GM12878 (cell line): ENCODE results near the gene DIPK1A. TPM values are rescaled to one million over a fixed set of nuclear protein-coding genes. Genes with fewer than 3 reads are reported as not detected.

Experiments used
- ATAC-seq: fragments of 200-7000 bp; cut with Tn5 transposase; 3 replicates; pipeline ENCODE4 v1.9.1; 2020; ENCODE audit warnings: mild to moderate bottlenecking, moderate library complexity
- BruUV-seq: library from RNA; stranded (reverse); fragments of 400-500 nt; replicated peaks from 2 replicates; lab custom pipeline; 2021; lab: Mats Ljungman, UMichigan
- CTCF ChIA-PET: fragments of 300-600 bp; sonication (Branson Sonifier 250); formaldehyde crosslinking; extraction: SDS; loops from one replicate; lab custom pipeline; 2021; ENCODE audit warnings: inconsistent platforms; lab: Yijun Ruan, JAX
- POLR2A ChIA-PET: fragments of 350-600 bp; formaldehyde crosslinking; extraction: SDS; loops from one replicate; lab custom pipeline; 2021; ENCODE audit warnings: inconsistent platforms; lab: Charles Lee
- RAD21 ChIA-PET: fragments of 300-600 bp; sonication (Branson Sonifier 250); formaldehyde crosslinking; loops from one replicate; lab custom pipeline; 2023; ENCODE audit warnings: antibody characterized with exemption; ENCODE audit not compliant: unreplicated experiment; lab: Charles Lee
- SMC1A ChIA-PET: fragments of 300-600 bp; sonication (Branson Sonifier 250); formaldehyde crosslinking; loops from one replicate; lab custom pipeline; 2023; ENCODE audit not compliant: unreplicated experiment, uncharacterized antibody; lab: Charles Lee
- DNase-seq: peaks from one replicate; pipeline ENCODE4 v3.0.0-alpha.2; 2011; ENCODE audit warnings: low read depth, low spot score
- FAIRE-seq: peaks from 3 replicates; lab custom pipeline; 2011; peaks lifted over from hg19 to GRCh38; lab: Jason Lieb, UNC
- H2AFZ ChIP-seq: 2 replicates; pipeline ENCODE4 v1.6.0; 2011; ENCODE audit warnings: low read depth, low read length, control low read depth; ENCODE audit not compliant: control insufficient read depth
- H3K27ac ChIP-seq: 2 replicates; pipeline ENCODE4 v1.5.1; 2011; ENCODE audit warnings: control low read depth; ENCODE audit not compliant: control insufficient read depth, insufficient read depth
- H3K27me3 ChIP-seq, 2 experiments: replicated peaks in 1 of 2; 2 replicates each; pipeline versions ENCODE4 v1.6.0 to v1.6.1; 2011; ENCODE audit warnings: low read length in 1 of 2; ENCODE audit not compliant: control insufficient read depth in 2 of 2, insufficient read depth in 2 of 2
- H3K36me3 ChIP-seq, 2 experiments: 2 replicates each; pipeline ENCODE4 v1.5.1; 2011; ENCODE audit warnings: low read length in 1 of 2; ENCODE audit not compliant: control insufficient read depth in 2 of 2, insufficient read depth in 2 of 2
- H3K4me1 ChIP-seq: 2 replicates; pipeline ENCODE4 v1.6.1; 2011; ENCODE audit warnings: mild to moderate bottlenecking, low read length, moderate library complexity, mixed read lengths; ENCODE audit not compliant: control insufficient read depth, insufficient read depth
- H3K4me2 ChIP-seq: 2 replicates; pipeline ENCODE4 v1.6.0; 2011; ENCODE audit warnings: control low read depth; ENCODE audit not compliant: control insufficient read depth, insufficient read depth
- H3K4me3 ChIP-seq: fragments of 200-600 bp; sonication (generic); 2 replicates; pipeline ENCODE4 v1.5.1; 2016
- H3K79me2 ChIP-seq: 2 replicates; pipeline ENCODE4 v1.6.0; 2011; ENCODE audit warnings: low read length; ENCODE audit not compliant: control insufficient read depth, insufficient read depth
- H3K9ac ChIP-seq: 2 replicates; pipeline ENCODE4 v1.8.0; 2011; ENCODE audit warnings: low read length, control low read depth, mixed read lengths; ENCODE audit not compliant: control insufficient read depth, insufficient read depth
- H3K9me3 ChIP-seq: replicated peaks from 3 replicates; pipeline ENCODE4 v1.5.1; 2011; ENCODE audit warnings: mild to moderate bottlenecking, low read length; ENCODE audit not compliant: control insufficient read depth, insufficient read depth
- H4K20me1 ChIP-seq: 2 replicates; pipeline ENCODE4 v1.6.0; 2011; ENCODE audit not compliant: control insufficient read depth, insufficient read depth
- ASH2L ChIP-seq: fragments of 300-600, 200-600 bp; sonication (generic); IDR thresholded peaks from 2 replicates; pipeline ENCODE4 v1.6.1; 2017; ENCODE audit warnings: low read depth, mild to moderate bottlenecking, borderline replicate concordance
- BACH1 ChIP-seq: fragments of 450-650 bp; IDR thresholded peaks from 2 replicates; pipeline ENCODE4 v1.6.1; 2017; ENCODE audit warnings: mild to moderate bottlenecking, borderline replicate concordance
- BHLHE40 ChIP-seq, 2 experiments: fragments of 450-650 bp in 1 of 2; IDR thresholded peaks; 2 replicates each; pipeline ENCODE4 v1.6.1; 2011 to 2017; ENCODE audit warnings: low read depth in 2 of 2, borderline replicate concordance in 1 of 2, improper control_type of control experiment in 1 of 2, low read length in 1 of 2, mild to moderate bottlenecking in 1 of 2
- E2F8 ChIP-seq: fragments of 450-650 bp; IDR thresholded peaks from 2 replicates; pipeline ENCODE4 v1.6.1; 2018; ENCODE audit warnings: mild to moderate bottlenecking, low read depth, moderate library complexity; ENCODE audit not compliant: partially characterized antibody
- MYB ChIP-seq: fragments of 150-350 bp; IDR thresholded peaks from 2 replicates; pipeline ENCODE4 v1.6.1; 2014; ENCODE audit warnings: mild to moderate bottlenecking, low read depth, low read length, borderline replicate concordance
- POU2F2 ChIP-seq: IDR thresholded peaks from 3 replicates; pipeline ENCODE4 v1.6.1; 2011; ENCODE audit warnings: low read depth, mild to moderate bottlenecking, low read length, borderline replicate concordance
- RCOR1 ChIP-seq: conservative IDR thresholded peaks from 2 replicates; pipeline ENCODE4 v1.6.1; 2012; ENCODE audit warnings: low read depth, low read length, improper control_type of control experiment
- SPI1 ChIP-seq: IDR thresholded peaks from 2 replicates; pipeline ENCODE4 v1.6.1; 2011; ENCODE audit warnings: low read depth, mild to moderate bottlenecking, low read length, moderate library complexity, borderline replicate concordance; ENCODE audit not compliant: insufficient read depth
- STAT3 ChIP-seq: IDR thresholded peaks from 2 replicates; pipeline ENCODE4 v1.6.1; 2011; ENCODE audit warnings: low read depth, low read length, improper control_type of control experiment
- ZNF592 ChIP-seq: fragments of 450-650 bp; IDR thresholded peaks from 2 replicates; pipeline ENCODE4 v1.6.1; 2017; ENCODE audit warnings: mild to moderate bottlenecking, moderate library complexity
- WGBS: methylation state at CpG from one replicate; pipeline ENCODE4 v1.1.6; 2016; ENCODE audit warnings: low lambda C conversion rate; ENCODE audit not compliant: insufficient replicate concordance, insufficient coverage; ENCODE audit errors: missing lambda C conversion rate; 5-methylcytosine and 5-hydroxymethylcytosine counted together
- in situ Hi-C: fragments of 300-500 bp; cut with MboI; formaldehyde crosslinking; loops from 9 replicates; pipeline ENCODE4 v1.14.3; 2018; ENCODE audit warnings: mixed read lengths
- intact Hi-C: fragments of 100-400 bp; cut with micrococcal nuclease; formaldehyde crosslinking; loops from one replicate; pipeline ENCODE4 v1.14.2; 2022; ENCODE audit not compliant: unreplicated experiment
- polyA plus RNA-seq, 11 experiments: library from polyadenylated mRNA; depleted of rRNA in 4 of 11; unstranded in 6 of 11; stranded (reverse) in 5 of 11; fragments of >200 nt; fragmentation: Nextera tagmentation in 4 of 11; fragmentation: Illumina TruSeq in 1 of 11; extraction: Ambion mirVana in 4 of 11; extraction: Trizol in 1 of 11; gene quantifications; 1 replicate in 1 of 11; 2 replicates in 10 of 11; pipeline versions ENCODE4 v1.2.1 to v1.2.3, GENCODE V29; 2011 to 2016; ENCODE audit warnings: inconsistent platforms in 2 of 11, missing spikeins in 2 of 11, low read depth in 1 of 11
- total RNA-seq, 4 experiments: library from RNA; depleted of rRNA in 3 of 4; stranded (reverse); fragments of >200 nt in 3 of 4; fragmentation: Illumina TruSeq in 1 of 4; extraction: Trizol in 1 of 4; gene quantifications; 2 replicates each; pipeline versions ENCODE4 v1.2.1 to v1.2.3, GENCODE V29; 2013 to 2021
- TF ChIP-seq, protein P1 (sequence below): fragments of 450-650 bp; IDR thresholded peaks from 2 replicates; pipeline ENCODE4 v1.6.1; 2016; ENCODE audit warnings: mild to moderate bottlenecking, moderate library complexity, borderline replicate concordance

The DIPK1A gene
- total and polyA plus RNA-seq, 10 of the 15 experiments (the other 5 are each of a cell fraction or from before 2014, with no cell fraction given) = 4.9 to 15.0 (median 9.7) TPM

DNA sequence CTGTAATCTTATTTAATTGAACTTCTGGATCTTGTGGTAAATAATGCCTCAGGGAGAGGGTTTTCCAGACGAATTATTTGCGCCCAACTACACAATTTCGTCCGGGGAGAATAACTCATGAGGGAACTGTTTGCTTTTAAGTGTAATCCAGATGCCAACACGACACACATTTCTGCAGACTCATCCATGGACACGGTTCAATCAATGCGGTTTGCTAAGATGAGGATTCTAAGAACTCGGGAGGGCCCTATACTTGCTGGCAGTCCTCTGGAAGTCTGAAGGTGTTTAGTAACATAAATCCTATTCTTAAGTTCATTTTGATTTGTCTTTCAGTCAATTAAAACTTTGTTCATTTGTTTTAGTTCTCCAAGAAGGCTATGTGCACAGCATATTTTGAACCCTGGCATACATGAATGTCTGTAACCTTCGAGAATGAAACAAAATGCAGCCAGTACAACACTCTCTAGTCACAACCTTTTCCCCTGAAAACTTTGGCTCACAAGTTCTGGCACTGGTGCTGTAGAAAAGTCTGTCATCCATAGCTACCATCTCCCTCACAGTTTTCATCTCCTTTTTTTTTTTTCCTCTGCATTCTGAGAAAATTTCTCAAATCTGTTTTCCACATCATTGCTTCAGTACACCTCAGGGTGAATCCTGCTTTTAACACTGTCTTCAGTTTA lies 38.8 kb downstream of the DIPK1A start:
- Histone ChIP-seq H3K27me3 (no peaks in the 10 kb centered on the region), H3K79me2 (no peaks in the 10 kb centered on the region; the same call in 1 of the 2 replicates), H3K27ac (no peak overlapping the region), H3K9ac (no peak overlapping the region), H4K20me1 (no peaks in the 10 kb centered on the region), H2AFZ (no peak overlapping the region), H3K4me1 (peaks cover 7% of the 10 kb centered on the region; the same call in 1 of the 2 replicates), H3K36me3 (no peaks in the 10 kb centered on the region), H3K4me2 (no peak overlapping the region), H3K9me3 (no peaks in the 10 kb centered on the region; the same call in 1 of the 3 replicates), H3K4me3 (no peak overlapping the region)
- in situ Hi-C loops = no loop called here
- ATAC-seq (no peak), DNase-seq (no peak), FAIRE-seq (no peak)
- CTCF ChIA-PET = interaction anchor here (0.6 to 1.4 kb wide), 5 partner anchors 9 to 63 kb away, joined by 3 to 5 read pairs (median 4); no protein-coding TSS in a partner anchor
- SMC1A ChIA-PET = interaction anchor here (0.6 to 1.4 kb wide), 3 partner anchors 9 to 71 kb away, joined by 3 read pairs; no protein-coding TSS in a partner anchor
- WGBS = 99% methylated on average over 9 of the region's 9 CpGs
- intact Hi-C loops = no loop called here
- RAD21 ChIA-PET = no interaction called here
- BruUV-seq = no TSS peak
- POLR2A ChIA-PET = interaction anchor here (0.6 to 0.7 kb wide), 2 partner anchors 11 to 12 kb away, joined by 4 to 5 read pairs; no protein-coding TSS in a partner anchor
- TF ChIP-seq, protein P1, sequence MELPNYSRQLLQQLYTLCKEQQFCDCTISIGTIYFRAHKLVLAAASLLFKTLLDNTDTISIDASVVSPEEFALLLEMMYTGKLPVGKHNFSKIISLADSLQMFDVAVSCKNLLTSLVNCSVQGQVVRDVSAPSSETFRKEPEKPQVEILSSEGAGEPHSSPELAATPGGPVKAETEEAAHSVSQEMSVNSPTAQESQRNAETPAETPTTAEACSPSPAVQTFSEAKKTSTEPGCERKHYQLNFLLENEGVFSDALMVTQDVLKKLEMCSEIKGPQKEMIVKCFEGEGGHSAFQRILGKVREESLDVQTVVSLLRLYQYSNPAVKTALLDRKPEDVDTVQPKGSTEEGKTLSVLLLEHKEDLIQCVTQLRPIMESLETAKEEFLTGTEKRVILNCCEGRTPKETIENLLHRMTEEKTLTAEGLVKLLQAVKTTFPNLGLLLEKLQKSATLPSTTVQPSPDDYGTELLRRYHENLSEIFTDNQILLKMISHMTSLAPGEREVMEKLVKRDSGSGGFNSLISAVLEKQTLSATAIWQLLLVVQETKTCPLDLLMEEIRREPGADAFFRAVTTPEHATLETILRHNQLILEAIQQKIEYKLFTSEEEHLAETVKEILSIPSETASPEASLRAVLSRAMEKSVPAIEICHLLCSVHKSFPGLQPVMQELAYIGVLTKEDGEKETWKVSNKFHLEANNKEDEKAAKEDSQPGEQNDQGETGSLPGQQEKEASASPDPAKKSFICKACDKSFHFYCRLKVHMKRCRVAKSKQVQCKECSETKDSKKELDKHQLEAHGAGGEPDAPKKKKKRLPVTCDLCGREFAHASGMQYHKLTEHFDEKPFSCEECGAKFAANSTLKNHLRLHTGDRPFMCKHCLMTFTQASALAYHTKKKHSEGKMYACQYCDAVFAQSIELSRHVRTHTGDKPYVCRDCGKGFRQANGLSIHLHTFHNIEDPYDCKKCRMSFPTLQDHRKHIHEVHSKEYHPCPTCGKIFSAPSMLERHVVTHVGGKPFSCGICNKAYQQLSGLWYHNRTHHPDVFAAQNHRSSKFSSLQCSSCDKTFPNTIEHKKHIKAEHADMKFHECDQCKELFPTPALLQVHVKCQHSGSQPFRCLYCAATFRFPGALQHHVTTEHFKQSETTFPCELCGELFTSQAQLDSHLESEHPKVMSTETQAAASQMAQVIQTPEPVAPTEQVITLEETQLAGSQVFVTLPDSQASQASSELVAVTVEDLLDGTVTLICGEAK = no peak
- TF ChIP-seq ZNF592 (no peak), BHLHE40 (IDR thresholded peaks at IDR 0.05; ENCODE audit: borderline replicate concordance in 1 of 2, low read depth in 2 of 2, low read length in 1 of 2) (no peak), POU2F2 (no peak), E2F8 (no peak), SPI1 (no peak), MYB (no peak), ASH2L (no peak), BACH1 (no peak), STAT3 (no peak), RCOR1 (no peak)
